Mesodermal cell (in vitro differentiated cells): ENCODE measurements around the gene EEA1.

Experiments
- H3K27ac ChIP-seq: 2 replicates; pipeline ENCODE4 v1.7.0; 2013; ENCODE audit warnings: mild to moderate bottlenecking, low read depth, low read length, moderate library complexity; ENCODE audit not compliant: severe bottlenecking
- H3K36me3 ChIP-seq: 2 replicates; pipeline ENCODE4 v1.7.1; 2013; ENCODE audit warnings: mild to moderate bottlenecking, low read length, moderate library complexity; ENCODE audit not compliant: control insufficient read depth, insufficient read depth
- H3K4me1 ChIP-seq: one replicate; pipeline ENCODE4 v1.7.1; 2013; ENCODE audit warnings: mild to moderate bottlenecking, low read length; ENCODE audit not compliant: insufficient read depth, control insufficient read depth, poor library complexity, severe bottlenecking
- H3K4me3 ChIP-seq: 2 replicates; pipeline ENCODE4 v1.7.0; 2013; ENCODE audit warnings: low read length, control low read depth, mild to moderate bottlenecking; ENCODE audit not compliant: insufficient read depth, poor library complexity, severe bottlenecking; ENCODE audit errors: extremely low read depth
- H3K9me3 ChIP-seq: 2 replicates; pipeline ENCODE4 v1.7.1; 2013; ENCODE audit warnings: mild to moderate bottlenecking, low read length, moderate library complexity; ENCODE audit not compliant: control insufficient read depth
- WGBS, 2 experiments: methylation state at CpG; one replicate each; pipeline ENCODE4 v1.1.5; 2013; ENCODE audit warnings: missing lambda C conversion rate in 2 of 2; ENCODE audit not compliant: insufficient coverage in 2 of 2; 5-methylcytosine and 5-hydroxymethylcytosine counted together

Gene EEA1

GRCh38 chr12:92886131-92886530 lies 43.0 kb downstream of the EEA1 start:
- Histone ChIP-seq H3K36me3 (peaks cover 59% of the 10 kb centered on the region), H3K27ac (no peak overlapping the region), H3K4me1 (no peaks in the 10 kb centered on the region), H3K4me3 (no peak overlapping the region), H3K9me3 (no peaks in the 10 kb centered on the region)
- no CpG with 5 or more reads among the region's 2 CpGs for WGBS, 2 experiments

- H3K36me3 ChIP-seq, result peaks cover 41% of the 10 kb centered on the region
- H3K27ac ChIP-seq, result no peak overlapping the region
- H3K4me1 ChIP-seq, result no peaks in the 10 kb centered on the region
- WGBS, 2 experiments, result 75 to 100% methylated on average over 1 to 2 of the region's 2 CpGs
- no peak overlapping the region for H3K4me3 ChIP-seq
- H3K9me3 ChIP-seq, result no peaks in the 10 kb centered on the region
Measured at GRCh38 chr12:92879698-92880322, 49.3 kb downstream of the EEA1 start.

- Histone ChIP-seq H3K27ac (no peak overlapping the region), H3K4me1 (no peaks in the 10 kb centered on the region), H3K36me3 (peaks cover 25% of the 10 kb centered on the region), H3K4me3 (no peak overlapping the region), H3K9me3 (no peaks in the 10 kb centered on the region)
- no CpG with 5 or more reads among the region's 1 CpG for WGBS, 2 experiments
Measured at GRCh38 chr12:92877904-92878303, 51.2 kb downstream of the EEA1 start.

GRCh38 chr12:92876496-92876895 lies 52.6 kb downstream of the EEA1 start:
- H3K9me3 ChIP-seq, result no peaks in the 10 kb centered on the region

GRCh38 chr12:92871116-92871515 lies 58.0 kb downstream of the EEA1 start:
- Histone ChIP-seq H3K4me1 (no peaks in the 10 kb centered on the region), H3K9me3 (no peaks in the 10 kb centered on the region), H3K36me3 (no peaks in the 10 kb centered on the region), H3K4me3 (no peak overlapping the region), H3K27ac (no peak overlapping the region)
- WGBS, 2 experiments, result 88 to 94% methylated on average over 1 to 2 of the region's 3 CpGs

More at GRCh38 chr12:92876496-92876895, 52.6 kb downstream of the EEA1 start:
- no CpG with 5 or more reads among the region's 3 CpGs for WGBS, 2 experiments
- no peak overlapping the region for H3K4me3 ChIP-seq
- no peak overlapping the region for H3K27ac ChIP-seq
- no peaks in the 10 kb centered on the region for H3K4me1 ChIP-seq
- peaks cover 17% of the 10 kb centered on the region for H3K36me3 ChIP-seq

GRCh38 chr12:92866418-92866817 lies 62.7 kb downstream of the EEA1 start:
- 91 to 93% methylated on average over 1 of the region's 2 CpGs for WGBS, 2 experiments
- no peak overlapping the region for H3K4me3 ChIP-seq
- H3K4me1 ChIP-seq, result no peaks in the 10 kb centered on the region
- H3K36me3 ChIP-seq, result peaks cover 16% of the 10 kb centered on the region
- no peaks in the 10 kb centered on the region for H3K9me3 ChIP-seq
- H3K27ac ChIP-seq, result no peak overlapping the region

- H3K27ac ChIP-seq, result no peak overlapping the region
- WGBS, 2 experiments, result 100% methylated on average over 1 of the region's 1 CpG
- H3K9me3 ChIP-seq, result no peaks in the 10 kb centered on the region
- H3K4me1 ChIP-seq, result no peaks in the 10 kb centered on the region
- H3K36me3 ChIP-seq, result peaks cover 41% of the 10 kb centered on the region
- H3K4me3 ChIP-seq, result no peak overlapping the region
Measured at GRCh38 chr12:92863251-92863650, 65.8 kb downstream of the EEA1 start.

- H3K27ac ChIP-seq, result no peak overlapping the region
- H3K4me1 ChIP-seq, result no peaks in the 10 kb centered on the region
- 91 to 100% methylated on average over 3 of the region's 4 CpGs for WGBS, 2 experiments
- no peaks in the 10 kb centered on the region for H3K9me3 ChIP-seq
- no peak overlapping the region for H3K4me3 ChIP-seq
- H3K36me3 ChIP-seq, result peaks cover 53% of the 10 kb centered on the region
Measured at GRCh38 chr12:92861381-92861780, 67.7 kb downstream of the EEA1 start.

GRCh38 chr12:92860521-92860920 lies 68.6 kb downstream of the EEA1 start:
- Histone ChIP-seq H3K4me1 (no peaks in the 10 kb centered on the region), H3K4me3 (no peak overlapping the region), H3K9me3 (no peaks in the 10 kb centered on the region), H3K27ac (no peak overlapping the region), H3K36me3 (peaks cover 53% of the 10 kb centered on the region)

- Histone ChIP-seq H3K4me3 (no peak overlapping the region), H3K36me3 (peaks cover 53% of the 10 kb centered on the region), H3K27ac (no peak overlapping the region), H3K4me1 (no peaks in the 10 kb centered on the region), H3K9me3 (no peaks in the 10 kb centered on the region)
- WGBS, 2 experiments, result 84 to 92% methylated on average over 5 to 7 of the region's 7 CpGs
Measured at GRCh38 chr12:92859650-92860386, 69.3 kb downstream of the EEA1 start.

GRCh38 chr12:92857818-92858217 lies 71.3 kb downstream of the EEA1 start:
- peaks cover 47% of the 10 kb centered on the region for H3K36me3 ChIP-seq
- H3K9me3 ChIP-seq, result no peaks in the 10 kb centered on the region
- WGBS, 2 experiments, result 97 to 100% methylated on average over 7 of the region's 8 CpGs
- no peak overlapping the region for H3K27ac ChIP-seq
- H3K4me1 ChIP-seq, result no peaks in the 10 kb centered on the region
- H3K4me3 ChIP-seq, result no peak overlapping the region
